ENCODE data around the gene RHO.

- TF ChIP-seq CTCF (IDR thresholded peaks at IDR 0.05) (no peak), POLR2A (IDR thresholded peaks at IDR 0.05) (no peak)
Measured at GRCh38 chr3:129540776-129541516, 12.5 kb downstream of the RHO start.

All from body of pancreas (tissue), 4 donors.